Measurements from ENCODE around the gene LYSMD3. TPM values are rescaled to one million over a fixed set of nuclear protein-coding genes. Genes with fewer than 3 reads are reported as not detected.
A peak's percentile ranks its signal among the peaks of the same experiment; 100 is the strongest.

Gene LYSMD3
- total RNA-seq, 1 donor: 25.8 TPM

DNA sequence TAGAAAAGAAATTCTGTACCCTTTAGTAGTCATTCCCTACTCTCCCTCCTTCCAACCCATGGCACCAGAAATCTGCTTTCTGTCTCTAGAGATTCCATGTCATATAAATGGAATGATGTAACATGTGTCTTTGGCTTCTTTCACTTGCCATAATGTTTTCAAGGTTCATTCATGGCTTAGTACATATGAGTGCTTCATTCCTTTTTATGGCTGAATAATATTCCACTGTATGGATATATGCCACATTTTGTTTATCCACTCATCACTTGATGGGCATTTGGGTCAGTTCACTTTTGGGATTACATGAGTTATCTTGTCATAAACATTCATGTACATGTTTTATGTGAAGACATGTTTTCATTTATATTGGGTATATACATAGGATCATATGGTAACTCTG lies 35.3 kb downstream of the LYSMD3 start:
- no peak overlapping the region for H3K4me3 ChIP-seq (ENCODE audit: low read depth, low read length)
- TF ChIP-seq, protein P1, sequence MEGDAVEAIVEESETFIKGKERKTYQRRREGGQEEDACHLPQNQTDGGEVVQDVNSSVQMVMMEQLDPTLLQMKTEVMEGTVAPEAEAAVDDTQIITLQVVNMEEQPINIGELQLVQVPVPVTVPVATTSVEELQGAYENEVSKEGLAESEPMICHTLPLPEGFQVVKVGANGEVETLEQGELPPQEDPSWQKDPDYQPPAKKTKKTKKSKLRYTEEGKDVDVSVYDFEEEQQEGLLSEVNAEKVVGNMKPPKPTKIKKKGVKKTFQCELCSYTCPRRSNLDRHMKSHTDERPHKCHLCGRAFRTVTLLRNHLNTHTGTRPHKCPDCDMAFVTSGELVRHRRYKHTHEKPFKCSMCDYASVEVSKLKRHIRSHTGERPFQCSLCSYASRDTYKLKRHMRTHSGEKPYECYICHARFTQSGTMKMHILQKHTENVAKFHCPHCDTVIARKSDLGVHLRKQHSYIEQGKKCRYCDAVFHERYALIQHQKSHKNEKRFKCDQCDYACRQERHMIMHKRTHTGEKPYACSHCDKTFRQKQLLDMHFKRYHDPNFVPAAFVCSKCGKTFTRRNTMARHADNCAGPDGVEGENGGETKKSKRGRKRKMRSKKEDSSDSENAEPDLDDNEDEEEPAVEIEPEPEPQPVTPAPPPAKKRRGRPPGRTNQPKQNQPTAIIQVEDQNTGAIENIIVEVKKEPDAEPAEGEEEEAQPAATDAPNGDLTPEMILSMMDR (IDR thresholded peaks at IDR 0.05; ENCODE audit: insufficient read depth, low read length): no peak
- DNase-seq (ENCODE audit: low read depth): no peak

DNA sequence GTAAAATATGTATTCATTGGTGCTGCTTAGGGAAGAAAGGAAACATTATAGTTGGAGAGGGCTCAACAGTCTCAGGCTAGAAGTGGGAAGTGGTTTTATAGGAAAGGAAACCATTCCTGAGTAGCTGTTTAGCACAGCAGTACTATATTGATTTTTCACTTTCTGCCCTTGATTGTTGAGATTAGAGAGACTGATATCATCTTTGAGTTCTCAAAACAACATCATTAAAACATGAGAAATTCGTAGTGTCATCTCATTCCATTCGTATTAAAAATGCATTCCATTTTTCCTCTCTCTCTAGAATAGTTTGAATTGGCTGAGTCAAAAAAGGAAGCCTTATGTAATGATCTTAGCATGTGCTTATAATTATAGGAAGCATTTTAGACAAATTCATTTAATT lies 40.6 kb downstream of the LYSMD3 start:
- no peak overlapping the region for H3K4me3 ChIP-seq (ENCODE audit: low read depth, low read length)
- DNase-seq (ENCODE audit: low read depth): peak; percentile 43
- TF ChIP-seq, protein P1 (IDR thresholded peaks at IDR 0.05; ENCODE audit: insufficient read depth, low read length): no peak

DNA sequence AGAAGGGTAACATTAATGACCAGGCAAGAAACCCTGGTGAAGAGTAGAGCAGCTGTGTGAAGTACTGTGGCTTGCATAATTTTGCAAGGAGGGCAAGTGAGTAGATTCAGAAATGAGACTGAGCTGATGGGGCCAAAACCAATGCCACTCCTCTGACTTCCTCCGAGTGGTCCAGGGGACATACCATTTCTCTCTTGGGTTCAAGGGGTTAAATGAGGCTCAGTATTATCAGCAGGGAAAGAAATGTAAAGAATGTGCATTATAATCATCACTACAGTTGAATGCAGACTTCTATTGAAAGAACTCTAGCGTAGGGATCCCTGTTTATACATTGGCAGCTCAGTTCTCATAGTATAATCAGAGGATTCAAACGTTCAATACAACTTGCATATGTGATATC lies 44.8 kb downstream of the LYSMD3 start:
- no peak for DNase-seq (ENCODE audit: low read depth)
- TF ChIP-seq, protein P1 (IDR thresholded peaks at IDR 0.05; ENCODE audit: insufficient read depth, low read length): no peak
- no peak overlapping the region for H3K4me3 ChIP-seq (ENCODE audit: low read depth, low read length)

DNA sequence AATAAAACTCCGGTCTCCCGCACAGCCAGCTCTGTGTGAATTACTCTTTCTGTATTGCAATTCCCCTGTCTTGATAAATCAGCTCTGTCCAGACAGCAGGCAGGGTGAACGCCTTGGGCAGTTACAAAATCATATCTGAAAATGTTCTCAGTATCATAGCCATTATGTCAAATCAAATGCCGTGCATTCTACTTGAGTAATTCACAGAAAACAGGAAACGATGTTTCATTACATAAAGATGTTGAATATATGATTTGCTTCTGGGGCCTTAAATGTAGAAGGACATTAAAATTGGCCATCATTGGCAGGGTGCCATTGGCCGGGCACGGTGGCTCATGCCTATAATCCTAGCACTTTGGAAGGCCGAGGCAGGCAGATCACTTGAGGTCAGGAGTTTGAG lies 46.2 kb downstream of the LYSMD3 start:
- TF ChIP-seq, protein P1 (IDR thresholded peaks at IDR 0.05; ENCODE audit: insufficient read depth, low read length): no peak
- no peak for DNase-seq (ENCODE audit: low read depth)
- no peak overlapping the region for H3K4me3 ChIP-seq (ENCODE audit: low read depth, low read length)

DNA sequence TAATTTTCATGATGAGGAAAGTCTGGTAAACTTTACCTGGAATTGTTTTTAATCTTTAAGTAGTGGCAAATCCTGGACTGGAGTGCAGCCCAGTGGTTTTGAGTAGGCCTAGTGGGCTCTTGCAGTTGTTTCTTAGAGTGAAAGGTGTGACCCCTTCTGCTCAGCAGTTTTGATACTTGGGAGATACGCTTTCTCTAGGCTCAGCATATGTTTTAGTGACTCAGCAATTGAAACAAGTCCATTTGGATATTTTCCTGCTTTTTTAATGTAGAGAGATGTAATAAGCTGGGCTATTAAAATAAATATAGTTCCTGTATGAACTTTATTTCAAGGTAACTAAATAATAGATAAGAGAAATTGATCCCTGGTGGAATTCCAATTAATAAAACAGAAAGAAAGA lies 48.7 kb downstream of the LYSMD3 start:
- H3K4me3 ChIP-seq (ENCODE audit: low read depth, low read length): no peak overlapping the region
- TF ChIP-seq, protein P1 (IDR thresholded peaks at IDR 0.05; ENCODE audit: insufficient read depth, low read length): no peak
- no peak for DNase-seq (ENCODE audit: low read depth)

DNA sequence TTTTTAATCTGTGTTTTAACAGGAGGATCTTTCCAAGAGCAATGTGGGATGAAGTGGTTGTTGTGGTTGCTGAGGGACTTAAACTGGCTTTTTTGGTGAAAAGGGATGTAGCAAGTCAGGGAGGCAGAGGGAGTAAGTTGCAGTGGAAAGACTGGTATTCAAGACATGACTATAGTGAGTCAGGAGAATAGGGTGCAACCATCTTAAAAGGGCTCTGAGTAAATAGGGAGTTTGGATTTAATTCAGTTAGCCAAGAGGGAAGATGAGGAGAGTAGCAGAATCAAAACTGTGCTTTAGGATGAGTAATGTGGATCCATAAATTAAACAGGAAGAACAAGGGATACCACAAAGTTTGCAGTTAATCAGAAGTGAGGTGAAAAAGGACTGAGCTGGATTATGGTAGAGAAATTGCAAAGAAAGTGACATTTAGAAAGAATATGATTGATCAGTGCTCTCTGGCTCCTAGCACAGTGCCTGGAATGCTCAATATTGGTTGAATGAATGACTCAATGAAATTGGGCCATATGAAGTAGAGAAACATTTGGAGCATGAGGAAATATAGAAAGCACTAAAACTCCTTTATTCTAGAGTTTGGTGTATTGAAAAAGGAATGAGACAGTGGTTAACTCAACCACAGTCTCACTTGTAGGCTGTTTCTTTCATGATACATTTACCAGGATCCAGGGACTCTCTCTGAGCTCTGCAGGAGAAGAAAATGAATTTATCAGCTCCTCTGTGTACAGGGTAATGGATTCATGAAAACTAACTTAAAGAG lies 49.6 kb downstream of the LYSMD3 start:
- no peak for DNase-seq (ENCODE audit: low read depth)
- no peak overlapping the region for H3K4me3 ChIP-seq (ENCODE audit: low read depth, low read length)
- TF ChIP-seq, protein P1 (IDR thresholded peaks at IDR 0.05; ENCODE audit: insufficient read depth, low read length): no peak

Data from fibroblast of the aortic adventitia (primary cell).